H1 (cell line): ENCODE measurements around the gene PFKP. TPM values are rescaled to one million over a fixed set of nuclear protein-coding genes. Genes with fewer than 3 reads are reported as not detected.

ENCODE experiments used
- CTCF ChIA-PET: fragments of 300-600 bp; sonication (Branson Sonifier 250); formaldehyde crosslinking; loops from one replicate; lab custom pipeline; 2021; ENCODE audit not compliant: partially characterized antibody; lab: Charles Lee
- POLR2A ChIA-PET: fragments of 300-600 bp; sonication (Branson Sonifier 250); formaldehyde crosslinking; loops from one replicate; lab custom pipeline; 2021; ENCODE audit warnings: inconsistent platforms; ENCODE audit not compliant: partially characterized antibody; lab: Charles Lee
- DNase-seq, 2 experiments: peaks; one replicate each; pipeline versions ENCODE4 v3.0.0 to v3.0.0-alpha.2; 2010 to 2022; ENCODE audit warnings: low spot score in 2 of 2, low read depth in 1 of 2, mixed read lengths in 1 of 2
- FAIRE-seq: peaks from 2 replicates; lab custom pipeline; 2011; peaks lifted over from hg19 to GRCh38; lab: Jason Lieb, UNC
- H2AFZ ChIP-seq: 2 replicates; pipeline ENCODE4 v1.8.1; 2012; ENCODE audit warnings: low read length, inconsistent platforms
- H2AK5ac ChIP-seq: 2 replicates; pipeline ENCODE4 v1.6.1; 2013; ENCODE audit warnings: low read depth, low read length
- H2BK120ac ChIP-seq: replicated peaks from 2 replicates; pipeline ENCODE3; 2013; ENCODE audit warnings: low read depth, low read length, inconsistent platforms
- H2BK12ac ChIP-seq: 2 replicates; pipeline ENCODE4 v1.6.1; 2013; ENCODE audit warnings: low read depth, low read length
- H2BK15ac ChIP-seq: 2 replicates; pipeline ENCODE4 v1.6.1; 2013; ENCODE audit warnings: low read length
- H2BK20ac ChIP-seq: 2 replicates; pipeline ENCODE4 v1.6.1; 2013; ENCODE audit warnings: low read length
- H2BK5ac ChIP-seq: 2 replicates; pipeline ENCODE4 v1.6.1; 2013; ENCODE audit warnings: low read depth, low read length
- H3K14ac ChIP-seq: 2 replicates; pipeline ENCODE4 v1.6.1; 2013; ENCODE audit warnings: inconsistent platforms; ENCODE audit not compliant: insufficient read length
- H3K18ac ChIP-seq: 2 replicates; pipeline ENCODE4 v1.6.1; 2013; ENCODE audit warnings: low read length; ENCODE audit errors: extremely low read depth
- H3K23ac ChIP-seq: 2 replicates; pipeline ENCODE4 v1.6.1; 2013; ENCODE audit warnings: inconsistent platforms; ENCODE audit not compliant: insufficient read length
- H3K23me2 ChIP-seq: 2 replicates; pipeline ENCODE4 v1.6.1; 2013; ENCODE audit warnings: low read depth, low read length
- H3K27ac ChIP-seq: 2 replicates; pipeline ENCODE4 v1.6.1; 2011; ENCODE audit warnings: low read depth, low read length, inconsistent platforms
- H3K27me3 ChIP-seq, 4 experiments: replicated peaks in 1 of 4; 1 replicate in 1 of 4; 2 replicates in 3 of 4; pipeline versions ENCODE4 v1.6.1 to v1.8.1; 2011 to 2013; ENCODE audit warnings: low read length in 3 of 4, mild to moderate bottlenecking in 3 of 4, inconsistent platforms in 2 of 4, mixed read lengths in 2 of 4, moderate library complexity in 1 of 4; ENCODE audit not compliant: control insufficient read depth in 3 of 4, insufficient read depth in 3 of 4; ENCODE audit errors: extremely low read depth in 1 of 4
- H3K36me3 ChIP-seq, 4 experiments: 2 replicates each; pipeline versions ENCODE4 v1.6.1 to v1.8.1; 2011 to 2013; ENCODE audit warnings: mild to moderate bottlenecking in 4 of 4, low read length in 3 of 4, moderate library complexity in 2 of 4, control low read depth in 1 of 4, inconsistent platforms in 1 of 4; ENCODE audit not compliant: insufficient read depth in 4 of 4, control insufficient read depth in 2 of 4
- H3K4ac ChIP-seq: replicated peaks from 2 replicates; pipeline ENCODE3; 2013; ENCODE audit warnings: low read length, low read depth, mixed read lengths, inconsistent platforms; ENCODE audit not compliant: insufficient read length
- H3K4me1 ChIP-seq, 4 experiments: replicated peaks in 1 of 4; 1 replicate in 1 of 4; 2 replicates in 3 of 4; pipeline versions ENCODE4 v1.6.1 to v1.8.1; 2011 to 2013; ENCODE audit warnings: low read length in 3 of 4, inconsistent platforms in 2 of 4, mixed read lengths in 1 of 4; ENCODE audit not compliant: insufficient read depth in 4 of 4, control insufficient read depth in 3 of 4
- H3K4me2 ChIP-seq, 2 experiments: 2 replicates each; pipeline versions ENCODE4 v1.6.1 to v1.8.1; 2011 to 2013; ENCODE audit warnings: low read depth in 2 of 2, low read length in 2 of 2, control low read depth in 1 of 2, inconsistent platforms in 1 of 2, mild to moderate bottlenecking in 1 of 2; ENCODE audit not compliant: insufficient read depth in 1 of 2
- H3K4me3 ChIP-seq, 4 experiments: fragments of 200-600, 300-600 bp in 1 of 4; sonication (generic), shearing (Covaris generic), sonication (Bioruptor Twin) in 1 of 4; 2 replicates each; pipeline versions ENCODE4 v1.5.1 to v1.8.1; 2011 to 2016; ENCODE audit warnings: low read length in 4 of 4, low read depth in 3 of 4, control low read depth in 2 of 4, inconsistent platforms in 2 of 4, mild to moderate bottlenecking in 2 of 4, mixed read lengths in 1 of 4, moderate library complexity in 1 of 4; ENCODE audit not compliant: insufficient read depth in 2 of 4; ENCODE audit errors: extremely low read depth in 1 of 4
- H3K56ac ChIP-seq: replicated peaks from 2 replicates; pipeline ENCODE3; 2013; ENCODE audit warnings: low read depth, mild to moderate bottlenecking, mixed read lengths, low read length, inconsistent platforms; ENCODE audit not compliant: insufficient read length
- H3K79me1 ChIP-seq: 2 replicates; pipeline ENCODE4 v1.6.1; 2013; ENCODE audit warnings: low read depth, low read length, control low read depth
- H3K79me2 ChIP-seq, 2 experiments: 2 replicates each; pipeline versions ENCODE4 v1.6.1 to v1.8.1; 2012 to 2013; ENCODE audit warnings: low read length in 2 of 2, mild to moderate bottlenecking in 2 of 2, inconsistent platforms in 1 of 2; ENCODE audit not compliant: insufficient read depth in 2 of 2, control insufficient read depth in 1 of 2
- H3K9ac ChIP-seq, 4 experiments: replicated peaks in 1 of 4; 1 replicate in 1 of 4; 2 replicates in 3 of 4; pipeline versions ENCODE4 v1.6.1 to v1.8.1; 2011 to 2013; ENCODE audit warnings: low read depth in 3 of 4, low read length in 3 of 4, control low read depth in 2 of 4, mild to moderate bottlenecking in 2 of 4, moderate library complexity in 2 of 4, inconsistent platforms in 1 of 4; ENCODE audit errors: extremely low read depth in 1 of 4
- H3K9me3 ChIP-seq, 2 experiments: 2 replicates each; pipeline versions ENCODE4 v1.6.1 to v1.8.1; 2012 to 2013; ENCODE audit warnings: mild to moderate bottlenecking in 2 of 2, moderate library complexity in 2 of 2, control low read depth in 1 of 2, inconsistent platforms in 1 of 2, low read depth in 1 of 2, low read length in 1 of 2, mixed read lengths in 1 of 2; ENCODE audit not compliant: insufficient read depth in 2 of 2
- H4K20me1 ChIP-seq, 2 experiments: replicated peaks in 1 of 2; 2 replicates each; pipeline versions ENCODE3 to v1.8.1; 2011 to 2013; ENCODE audit warnings: inconsistent platforms in 2 of 2, low read length in 2 of 2, mild to moderate bottlenecking in 1 of 2; ENCODE audit not compliant: insufficient read depth in 2 of 2, control insufficient read depth in 1 of 2
- H4K5ac ChIP-seq: 2 replicates; pipeline ENCODE4 v1.6.1; 2013; ENCODE audit warnings: low read length, low read depth, mixed read lengths, inconsistent platforms; ENCODE audit not compliant: insufficient read length
- H4K8ac ChIP-seq: 2 replicates; pipeline ENCODE4 v1.8.0; 2013; ENCODE audit warnings: mild to moderate bottlenecking, moderate library complexity, low read length, inconsistent platforms; ENCODE audit not compliant: insufficient read depth; ENCODE audit errors: extremely low read depth
- H4K91ac ChIP-seq: replicated peaks from 2 replicates; pipeline ENCODE3; 2013; ENCODE audit warnings: low read length, mixed read lengths, inconsistent platforms; ENCODE audit not compliant: insufficient read length
- BRCA1 ChIP-seq: IDR thresholded peaks from 2 replicates; pipeline ENCODE4 v1.6.1; 2012; ENCODE audit warnings: low read depth, low read length, improper control_type of control experiment
- HDAC2 ChIP-seq, 2 experiments: fragments of 300-600 bp in 1 of 2; sonication (generic) in 1 of 2; IDR thresholded peaks; 2 replicates each; pipeline ENCODE4 v1.6.1; 2011 to 2012; ENCODE audit warnings: low read depth in 2 of 2, low read length in 2 of 2, mild to moderate bottlenecking in 2 of 2, moderate library complexity in 2 of 2, borderline replicate concordance in 1 of 2, inconsistent platforms in 1 of 2
- JUND ChIP-seq: IDR thresholded peaks from 2 replicates; pipeline ENCODE4 v1.6.1; 2011; ENCODE audit warnings: mild to moderate bottlenecking, improper control_type of control experiment, low read length
- KDM5A ChIP-seq: fragments of 200-600 bp; IDR thresholded peaks from 2 replicates; pipeline ENCODE4 v1.7.1; 2012; ENCODE audit warnings: mild to moderate bottlenecking, low read length, inconsistent platforms, mixed read lengths
- NRF1 ChIP-seq: IDR thresholded peaks from 2 replicates; pipeline ENCODE4 v1.6.1; 2011; ENCODE audit warnings: mild to moderate bottlenecking, low read depth, low read length, improper control_type of control experiment
- POLR2A ChIP-seq, 2 experiments: IDR thresholded peaks; 1 replicate in 1 of 2; 2 replicates in 1 of 2; pipeline ENCODE4 v1.6.1; 2011; ENCODE audit warnings: low read depth in 2 of 2, low read length in 2 of 2, mild to moderate bottlenecking in 2 of 2; ENCODE audit errors: control extremely low read depth in 1 of 2
- RBBP5 ChIP-seq: IDR thresholded peaks from 2 replicates; pipeline ENCODE4 v1.7.1; 2012; ENCODE audit warnings: low read depth, mild to moderate bottlenecking, inconsistent platforms, low read length, moderate library complexity, borderline replicate concordance
- RXRA ChIP-seq: IDR thresholded peaks from 2 replicates; pipeline ENCODE4 v1.6.1; 2011; ENCODE audit warnings: low read depth, mild to moderate bottlenecking, low read length, moderate library complexity; ENCODE audit not compliant: insufficient read depth
- SAP30 ChIP-seq: fragments of 300-600 bp; sonication (generic); IDR thresholded peaks from 2 replicates; pipeline ENCODE4 v1.7.1; 2012; ENCODE audit warnings: low read length, moderate library complexity, mild to moderate bottlenecking, inconsistent platforms; ENCODE audit not compliant: insufficient read depth, insufficient replicate concordance
- SP1 ChIP-seq: IDR thresholded peaks from 2 replicates; pipeline ENCODE4 v1.6.1; 2011; ENCODE audit warnings: low read depth, low read length
- SUZ12 ChIP-seq: fragments of 200-600 bp; sonication (generic); IDR thresholded peaks from 2 replicates; pipeline ENCODE4 v1.6.1; 2012; ENCODE audit warnings: mild to moderate bottlenecking, inconsistent platforms, low read length, moderate library complexity, mixed read lengths
- USF2 ChIP-seq: IDR thresholded peaks from 2 replicates; pipeline ENCODE4 v1.6.1; 2011; ENCODE audit warnings: low read length, improper control_type of control experiment
- WGBS, 2 experiments: shearing (Covaris generic) in 1 of 2; methylation state at CpG; one replicate each; pipeline versions ENCODE4 v1.1.6 to v1.1.7; 2013 to 2015; ENCODE audit warnings: low lambda C conversion rate in 2 of 2, mixed read lengths in 2 of 2, inconsistent platforms in 1 of 2, low coverage in 1 of 2, missing lambda C conversion rate in 1 of 2; ENCODE audit not compliant: insufficient replicate concordance in 2 of 2, insufficient coverage in 1 of 2, insufficient read length in 1 of 2; ENCODE audit errors: extremely low coverage in 1 of 2, missing lambda C conversion rate in 1 of 2; 5-methylcytosine and 5-hydroxymethylcytosine counted together
- polyA plus RNA-seq, 7 experiments: library from polyadenylated mRNA; depleted of rRNA in 3 of 7; stranded (reverse) in 5 of 7; unstranded in 2 of 7; fragments of >200 nt in 5 of 7; fragments of 200-250 nt in 2 of 7; gene quantifications; 1 replicate in 5 of 7; 2 replicates in 1 of 7; 4 replicates in 1 of 7; pipeline versions ENCODE4 v1.2.1 to v1.2.3, GENCODE V29; 2011 to 2013; ENCODE audit warnings: missing spikeins in 2 of 7, mixed read lengths in 2 of 7
- total RNA-seq: library from RNA; stranded (reverse); fragmentation: NEBNext Ultra II Directional; extraction: Animal tissue kit (Norgen Biotek cat#: 25700); gene quantifications from 2 replicates; pipeline ENCODE4 v1.2.1, GENCODE V29; 2021

The PFKP gene
- total and polyA plus RNA-seq, 2 of the 8 experiments (the other 6 are each of a cell fraction or from before 2014, with no cell fraction given) = 51.2 to 128 TPM

- Histone ChIP-seq H3K79me1 (peaks cover 6% of the 10 kb centered on the region), H4K20me1 (peaks cover 0 to 18% of the 10 kb centered on the region in 2 experiments), H3K36me3 (peaks cover 20 to 81% (median 59%) of the 10 kb centered on the region in 4 experiments), H2BK12ac (no peak overlapping the region), H3K56ac (no peak overlapping the region), H2BK20ac (no peak overlapping the region), H4K91ac (no peak overlapping the region), H3K27ac (no peak overlapping the region), H2AK5ac (no peak overlapping the region), H3K23ac (no peak overlapping the region), H3K4me2 (no peak overlapping the region), H4K5ac (no peak overlapping the region), H3K79me2 (0 out of 4 replicates have a peak, but pooled peaks cover 3 to 4% of the 10 kb centered on the region in 2 experiments), H3K9me3 (no peaks in the 10 kb centered on the region), H3K9ac (no peak overlapping the region), H3K18ac (no peak overlapping the region), H2BK15ac (no peak overlapping the region), H3K4me3 (no peak overlapping the region), H3K4me1 (peaks cover 0 to 4% (median 0%) of the 10 kb centered on the region in 4 experiments; a peak in 1 of 7 replicates), H3K27me3 (no peaks in the 10 kb centered on the region), H3K23me2 (no peaks in the 10 kb centered on the region; the same call in 1 of the 2 replicates), H4K8ac (no peak overlapping the region), H3K14ac (no peak overlapping the region), H2AFZ (no peak overlapping the region), H2BK5ac (no peak overlapping the region), H2BK120ac (no peak overlapping the region), H3K4ac (no peak overlapping the region)
- DNase-seq = no peak
- no peak for FAIRE-seq
- ChIA-PET CTCF (interaction anchor here (1.0 to 2.3 kb wide), 2 partner anchors 13 to 53 kb away, joined by 3 to 11 read pairs; no protein-coding TSS in a partner anchor), POLR2A (interaction anchor here (1.1 kb wide), 1 partner anchor 10 kb away, joined by 3 read pairs; no protein-coding TSS in a partner anchor)
- 96% methylated on average over 22 of the region's 22 CpGs; no CpG with 5 or more reads in 1 of the 2 experiments for WGBS, 2 experiments
- TF ChIP-seq HDAC2 (IDR thresholded peaks at IDR 0.05; ENCODE audit: borderline replicate concordance in 1 of 2, low read depth in 2 of 2, low read length in 2 of 2) (no peak), SP1 (no peak), BRCA1 (no peak), SAP30 (no peak), JUND (no peak), POLR2A (IDR thresholded peaks at IDR 0.05; ENCODE audit: control extremely low read depth in 1 of 2, low read depth in 2 of 2, low read length in 2 of 2) (no peak), RXRA (no peak), RBBP5 (no peak), USF2 (no peak), NRF1 (no peak), SUZ12 (no peak), KDM5A (no peak)
Measured at GRCh38 chr10:3107426-3107961, 40.1 kb downstream of the PFKP start.
